Limb (tissue), 2 donors: Measurements from ENCODE around the gene THUMPD2.
"Not testable (repeated sequence)": the region's sequence is repeated elsewhere in the genome, so short reads cannot be mapped to it uniquely, and the experiment has no call there.

Source experiments
- DNase-seq, 2 donors: peaks; one replicate each; pipeline ENCODE4 v3.0.0-alpha.2; 2016; ENCODE audit errors: extremely low spot score in 2 of 2

THUMPD2 gene

GRCh38 chr2:39757156-39757555, 21.9 kb downstream of the THUMPD2 start:
- no peak for DNase-seq

GRCh38 chr2:39755466-39755865, 23.6 kb downstream of the THUMPD2 start:
- no peak for DNase-seq

- DNase-seq: no peak
Observed at GRCh38 chr2:39743269-39743776, 35.7 kb downstream of the THUMPD2 start.

- no peak for DNase-seq
Observed at GRCh38 chr2:39741871-39742270, 37.2 kb downstream of the THUMPD2 start.

GRCh38 chr2:39739386-39739785, 39.7 kb downstream of the THUMPD2 start:
- no peak for DNase-seq

- no peak for DNase-seq
Observed at GRCh38 chr2:39738936-39739335, 40.1 kb downstream of the THUMPD2 start.

- no peak for DNase-seq
Observed at GRCh38 chr2:39737661-39738060, 41.4 kb downstream of the THUMPD2 start.

GRCh38 chr2:39736640-39737039, 42.4 kb downstream of the THUMPD2 start:
- no peak for DNase-seq

GRCh38 chr2:39735648-39736047, 43.4 kb downstream of the THUMPD2 start:
- DNase-seq: no peak

- DNase-seq: no peak
Observed at GRCh38 chr2:39734445-39734844, 44.6 kb downstream of the THUMPD2 start.

- no peak for DNase-seq
Observed at GRCh38 chr2:39733070-39733674, 45.9 kb downstream of the THUMPD2 start.

- no peak for DNase-seq
Observed at GRCh38 chr2:39732482-39732881, 46.6 kb downstream of the THUMPD2 start.

GRCh38 chr2:39731546-39731945, 47.5 kb downstream of the THUMPD2 start:
- DNase-seq: no peak

- no peak for DNase-seq
Observed at GRCh38 chr2:39730685-39731302, 48.3 kb downstream of the THUMPD2 start.

- DNase-seq: no peak
Observed at GRCh38 chr2:39730276-39730675, 48.8 kb downstream of the THUMPD2 start.

GRCh38 chr2:39728941-39729351, 50.1 kb downstream of the THUMPD2 start:
- no peak for DNase-seq

GRCh38 chr2:39728085-39728484, 51.0 kb downstream of the THUMPD2 start:
- not testable (repeated sequence) for DNase-seq

- no peak for DNase-seq
Observed at GRCh38 chr2:39725401-39725800, 53.7 kb downstream of the THUMPD2 start.

- DNase-seq: no peak
Observed at GRCh38 chr2:39724828-39725144, 54.3 kb downstream of the THUMPD2 start.

- DNase-seq: no peak
Observed at GRCh38 chr2:39723946-39724827, 54.9 kb downstream of the THUMPD2 start.

GRCh38 chr2:39723497-39723896, 55.6 kb downstream of the THUMPD2 start:
- DNase-seq: no peak

GRCh38 chr2:39720970-39721369, 58.1 kb downstream of the THUMPD2 start:
- no peak for DNase-seq
